Activated naive CD4-positive, alpha-beta T cell treated with anti-CD3 and anti-CD28 coated beads for 36 hours (primary cell): ENCODE data around the gene MINDY3. TPM values are rescaled to one million over a fixed set of nuclear protein-coding genes. Genes with fewer than 3 reads are reported as not detected.

Experiments used
- CTCF ChIA-PET: fragments of 350-600 bp; sonication (Branson Sonifier 250); formaldehyde crosslinking; loops from one replicate; lab custom pipeline; 2021; ENCODE audit warnings: antibody characterized with exemption; lab: Charles Lee
- DNase-seq: peaks from one replicate; pipeline ENCODE4 v3.0.0-alpha.2; 2020
- H3K27ac Mint-ChIP-seq: one replicate; pipeline ENCODE4 v1.8.0; 2021; ENCODE audit warnings: mild to moderate bottlenecking, mixed read lengths
- H3K27me3 Mint-ChIP-seq: one replicate; pipeline ENCODE4 v1.8.0; 2021; ENCODE audit warnings: low read depth, mixed read lengths
- H3K36me3 Mint-ChIP-seq: one replicate; pipeline ENCODE4 v1.8.0; 2021; ENCODE audit warnings: low read depth, mixed read lengths
- H3K4me1 Mint-ChIP-seq: one replicate; pipeline ENCODE4 v1.8.0; 2021; ENCODE audit warnings: low read depth, mixed read lengths
- H3K4me3 Mint-ChIP-seq: one replicate; pipeline ENCODE4 v1.8.0; 2021; ENCODE audit warnings: mild to moderate bottlenecking, moderate library complexity, mixed read lengths
- H3K9me3 Mint-ChIP-seq: one replicate; pipeline ENCODE4 v1.8.0; 2021; ENCODE audit warnings: mixed read lengths
- intact Hi-C: fragments of 100-400 bp; cut with micrococcal nuclease; formaldehyde crosslinking; loops from one replicate; pipeline ENCODE4 v1.15.1; 2023
- total RNA-seq, 2 experiments: library from RNA; stranded (reverse); gene quantifications; one replicate each; pipeline ENCODE4 v1.2.3, GENCODE V29; 2021

The MINDY3 gene
- total RNA-seq, 2 experiments from 2014 or later = 9.0 to 12.0 TPM

GRCh38 chr10:15871823-15872222 is 11.5 kb upstream of the MINDY3 start:
- intact Hi-C loops = no loop called here
- H3K9me3 Mint-ChIP-seq = peaks cover 4% of the 10 kb centered on the region
- peaks cover 69% of the 10 kb centered on the region for H3K27me3 Mint-ChIP-seq
- peaks cover 1% of the 10 kb centered on the region for H3K36me3 Mint-ChIP-seq
- DNase-seq = no peak
- H3K4me3 Mint-ChIP-seq = no peak overlapping the region
- CTCF ChIA-PET = interaction anchor here (0.7 kb wide), 1 partner anchor 903 kb away, joined by 4 read pairs; no protein-coding TSS in a partner anchor
- H3K27ac Mint-ChIP-seq = no peak overlapping the region
- no peaks in the 10 kb centered on the region for H3K4me1 Mint-ChIP-seq

- peaks cover 72% of the 10 kb centered on the region for H3K27me3 Mint-ChIP-seq
- no peaks in the 10 kb centered on the region for H3K4me1 Mint-ChIP-seq
- DNase-seq = no peak
- intact Hi-C loops = no loop called here
- CTCF ChIA-PET = no interaction called here
- H3K36me3 Mint-ChIP-seq = peaks cover 1% of the 10 kb centered on the region
- peaks cover 4% of the 10 kb centered on the region for H3K9me3 Mint-ChIP-seq
- no peak overlapping the region for H3K27ac Mint-ChIP-seq
- H3K4me3 Mint-ChIP-seq = no peak overlapping the region
These were observed 9.6 kb upstream of the MINDY3 start for GRCh38 chr10:15869935-15870334.

- no peak overlapping the region for H3K4me3 Mint-ChIP-seq
These were observed 7.7 kb upstream of the MINDY3 start for GRCh38 chr10:15868006-15868405.

GRCh38 chr10:15865304-15865703 is 5.0 kb upstream of the MINDY3 start:
- H3K27me3 Mint-ChIP-seq = peaks cover 42% of the 10 kb centered on the region
- no peaks in the 10 kb centered on the region for H3K4me1 Mint-ChIP-seq
- H3K36me3 Mint-ChIP-seq = peaks cover under 1% of the 10 kb centered on the region
- CTCF ChIA-PET = no interaction called here
- H3K4me3 Mint-ChIP-seq = no peak overlapping the region
- no peak overlapping the region for H3K27ac Mint-ChIP-seq
- no peak for DNase-seq
- intact Hi-C loops = no loop called here
- H3K9me3 Mint-ChIP-seq = no peaks in the 10 kb centered on the region

More at GRCh38 chr10:15868006-15868405, 7.7 kb upstream of the MINDY3 start:
- Mint-ChIP-seq H3K36me3 (no peaks in the 10 kb centered on the region), H3K27ac (no peak overlapping the region), H3K27me3 (peaks cover 61% of the 10 kb centered on the region), H3K9me3 (peaks cover 2% of the 10 kb centered on the region), H3K4me1 (no peaks in the 10 kb centered on the region)
- intact Hi-C loops = no loop called here
- DNase-seq = no peak
- CTCF ChIA-PET = interaction anchor here (1.1 kb wide), 1 partner anchor 11 kb away, joined by 3 read pairs; no protein-coding TSS in a partner anchor

GRCh38 chr10:15864419-15864818 is 4.1 kb upstream of the MINDY3 start:
- intact Hi-C loops = loop anchor here (5.0 kb wide), 1 partner anchor 913 kb away; no protein-coding TSS in a partner anchor
- no peak overlapping the region for H3K4me3 Mint-ChIP-seq
- H3K27ac Mint-ChIP-seq = no peak overlapping the region
- H3K9me3 Mint-ChIP-seq = no peaks in the 10 kb centered on the region
- peaks cover 2% of the 10 kb centered on the region for H3K4me1 Mint-ChIP-seq
- peaks cover 42% of the 10 kb centered on the region for H3K27me3 Mint-ChIP-seq
- DNase-seq = no peak
- peaks cover 4% of the 10 kb centered on the region for H3K36me3 Mint-ChIP-seq
- CTCF ChIA-PET = no interaction called here

GRCh38 chr10:15863733-15864132 is 3.4 kb upstream of the MINDY3 start:
- CTCF ChIA-PET = no interaction called here

GRCh38 chr10:15863323-15863722 is 3.0 kb upstream of the MINDY3 start:
- intact Hi-C loops = loop anchor here (5.0 kb wide), 1 partner anchor 914 kb away; no protein-coding TSS in a partner anchor
- DNase-seq = no peak
- Mint-ChIP-seq H3K9me3 (no peaks in the 10 kb centered on the region), H3K4me3 (no peak overlapping the region), H3K4me1 (peaks cover 8% of the 10 kb centered on the region), H3K27me3 (peaks cover 39% of the 10 kb centered on the region), H3K27ac (no peak overlapping the region), H3K36me3 (peaks cover 4% of the 10 kb centered on the region)
- CTCF ChIA-PET = no interaction called here

More at GRCh38 chr10:15863733-15864132, 3.4 kb upstream of the MINDY3 start:
- H3K4me3 Mint-ChIP-seq = no peak overlapping the region
- H3K4me1 Mint-ChIP-seq = peaks cover 5% of the 10 kb centered on the region
- intact Hi-C loops = loop anchor here (5.0 kb wide), 1 partner anchor 914 kb away; no protein-coding TSS in a partner anchor
- DNase-seq = no peak
- peaks cover 42% of the 10 kb centered on the region for H3K27me3 Mint-ChIP-seq
- no peaks in the 10 kb centered on the region for H3K9me3 Mint-ChIP-seq
- peaks cover 4% of the 10 kb centered on the region for H3K36me3 Mint-ChIP-seq
- H3K27ac Mint-ChIP-seq = no peak overlapping the region

- no peaks in the 10 kb centered on the region for H3K9me3 Mint-ChIP-seq
- peak overlapping the region; percentile 99 for H3K4me3 Mint-ChIP-seq
- intact Hi-C loops = loop anchor here (1.0 to 5.0 kb wide), 4 partner anchors 30 to 957 kb away; partner anchors contain the start of gene RSU1
- peaks cover 7% of the 10 kb centered on the region for H3K36me3 Mint-ChIP-seq
- H3K27ac Mint-ChIP-seq = peak overlapping the region; percentile 90
- no peak for DNase-seq
- peaks cover 25% of the 10 kb centered on the region for H3K4me1 Mint-ChIP-seq
- H3K27me3 Mint-ChIP-seq = peaks cover 16% of the 10 kb centered on the region
- CTCF ChIA-PET = interaction anchor here (0.9 to 2.0 kb wide), 2 partner anchors 12 to 68 kb away, joined by 3 to 7 read pairs; no protein-coding TSS in a partner anchor
These were observed 440 bp upstream of the MINDY3 start for GRCh38 chr10:15860692-15861201.

GRCh38 chr10:15859509-15859905 is 800 bp downstream of the MINDY3 start:
- Mint-ChIP-seq H3K9me3 (no peaks in the 10 kb centered on the region), H3K4me1 (peaks cover 29% of the 10 kb centered on the region), H3K36me3 (peaks cover 11% of the 10 kb centered on the region), H3K4me3 (peak overlapping the region; percentile 99), H3K27ac (peak overlapping the region; percentile 90), H3K27me3 (peaks cover 4% of the 10 kb centered on the region)
- no peak for DNase-seq
- intact Hi-C loops = no loop called here
- CTCF ChIA-PET = interaction anchor here (2.0 kb wide), 1 partner anchor 11 kb away, joined by 7 read pairs; no protein-coding TSS in a partner anchor

GRCh38 chr10:15858861-15859281 is 1.4 kb downstream of the MINDY3 start:
- no peak overlapping the region for H3K27ac Mint-ChIP-seq
- H3K9me3 Mint-ChIP-seq = no peaks in the 10 kb centered on the region
- peaks cover 33% of the 10 kb centered on the region for H3K4me1 Mint-ChIP-seq
- DNase-seq = no peak
- intact Hi-C loops = no loop called here
- H3K4me3 Mint-ChIP-seq = peak overlapping the region; percentile 45
- no peaks in the 10 kb centered on the region for H3K27me3 Mint-ChIP-seq
- H3K36me3 Mint-ChIP-seq = peaks cover 13% of the 10 kb centered on the region
- CTCF ChIA-PET = interaction anchor here (0.6 to 0.8 kb wide), 2 partner anchors 42 to 43 kb away, joined by 3 read pairs; no protein-coding TSS in a partner anchor

GRCh38 chr10:15857107-15857575 is 3.2 kb downstream of the MINDY3 start:
- Mint-ChIP-seq H3K27ac (no peak overlapping the region), H3K9me3 (peaks cover 2% of the 10 kb centered on the region), H3K4me3 (no peak overlapping the region), H3K27me3 (no peaks in the 10 kb centered on the region), H3K36me3 (peaks cover 17% of the 10 kb centered on the region), H3K4me1 (peaks cover 39% of the 10 kb centered on the region)
- CTCF ChIA-PET = interaction anchor here (0.6 to 0.9 kb wide), 3 partner anchors 24 to 925 kb away, joined by 3 to 6 read pairs (median 3); no protein-coding TSS in a partner anchor
- DNase-seq = no peak
- intact Hi-C loops = no loop called here

GRCh38 chr10:15856328-15857015 is 3.8 kb downstream of the MINDY3 start:
- intact Hi-C loops = no loop called here
- peaks cover 8% of the 10 kb centered on the region for H3K9me3 Mint-ChIP-seq
- H3K27ac Mint-ChIP-seq = no peak overlapping the region
- no peak overlapping the region for H3K4me3 Mint-ChIP-seq
- no peaks in the 10 kb centered on the region for H3K27me3 Mint-ChIP-seq
- H3K4me1 Mint-ChIP-seq = peaks cover 39% of the 10 kb centered on the region
- no peak for DNase-seq
- H3K36me3 Mint-ChIP-seq = peaks cover 24% of the 10 kb centered on the region
- CTCF ChIA-PET = interaction anchor here (0.6 kb wide), 1 partner anchor 178 kb away, joined by 6 read pairs; no protein-coding TSS in a partner anchor
